KOPT-K1 (cell line): Measurements from ENCODE around the gene NEK4.

ENCODE experiments used
- H3K27ac ChIP-seq: fragments of 200-600 bp; sonication (generic); 2 replicates; pipeline ENCODE4 v1.5.1; 2016; ENCODE audit warnings: antibody characterized with exemption, mild to moderate bottlenecking, low read depth, low read length; ENCODE audit not compliant: poor library complexity, severe bottlenecking
- H3K36me3 ChIP-seq: fragments of 200-600 bp; sonication (generic); 2 replicates; pipeline ENCODE4 v1.5.1; 2017; ENCODE audit warnings: antibody characterized with exemption, mild to moderate bottlenecking, low read length, moderate library complexity; ENCODE audit not compliant: insufficient read depth
- H3K9me3 ChIP-seq: fragments of 200-600 bp; sonication (generic); 2 replicates; pipeline ENCODE4 v1.5.1; 2017; ENCODE audit warnings: antibody characterized with exemption, low read length, mild to moderate bottlenecking; ENCODE audit not compliant: insufficient read depth, poor library complexity, severe bottlenecking

The NEK4 gene

DNA sequence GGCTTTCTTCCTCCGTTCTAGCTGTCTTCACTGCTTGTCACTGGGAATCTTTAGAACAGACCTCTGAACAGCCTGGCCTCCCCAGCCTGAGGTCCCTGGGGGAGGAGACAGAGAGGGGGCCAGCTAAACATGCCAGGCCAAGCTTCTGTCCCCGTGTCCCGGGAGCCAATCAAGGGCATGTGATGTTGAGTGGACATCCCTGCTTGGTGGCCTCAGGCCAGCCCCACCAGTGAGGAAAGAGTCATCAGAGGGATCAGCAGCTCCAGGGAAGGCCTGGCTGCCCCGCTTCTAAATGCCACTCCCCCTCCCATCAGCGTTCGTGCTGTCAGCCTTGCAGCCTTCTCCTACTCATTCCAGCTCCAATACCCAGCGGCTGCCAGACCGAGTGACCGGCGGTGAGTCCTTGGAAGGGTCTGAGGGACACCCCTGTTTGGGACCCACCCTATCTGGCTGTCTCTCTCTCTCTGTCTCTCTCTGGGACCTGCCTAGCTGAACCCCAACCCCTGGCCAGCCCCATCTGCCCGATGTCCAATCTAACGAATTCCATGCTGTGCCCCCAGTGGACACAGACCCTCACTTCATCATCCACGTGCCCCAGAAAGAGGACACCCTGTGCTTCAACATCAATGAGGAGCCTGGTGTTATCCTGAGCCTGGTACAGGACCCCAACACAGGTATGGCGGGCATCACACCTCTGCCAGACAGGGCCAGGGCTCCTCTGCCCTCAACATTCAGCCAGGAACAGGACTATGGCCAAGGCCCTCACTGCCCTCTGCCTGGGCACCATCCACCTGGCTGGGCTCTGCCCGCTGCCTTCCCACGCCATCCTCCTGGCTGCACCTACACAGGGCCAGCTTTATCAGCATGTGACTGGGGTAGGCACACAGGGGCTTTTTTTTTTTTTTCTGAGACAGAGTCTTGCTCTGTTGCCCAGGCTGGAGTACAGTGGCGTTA, 17.2 kb upstream of the NEK4 start:
- no peak overlapping the region for H3K27ac ChIP-seq
- H3K9me3 ChIP-seq: no peaks in the 10 kb centered on the region
- no peaks in the 10 kb centered on the region for H3K36me3 ChIP-seq

DNA sequence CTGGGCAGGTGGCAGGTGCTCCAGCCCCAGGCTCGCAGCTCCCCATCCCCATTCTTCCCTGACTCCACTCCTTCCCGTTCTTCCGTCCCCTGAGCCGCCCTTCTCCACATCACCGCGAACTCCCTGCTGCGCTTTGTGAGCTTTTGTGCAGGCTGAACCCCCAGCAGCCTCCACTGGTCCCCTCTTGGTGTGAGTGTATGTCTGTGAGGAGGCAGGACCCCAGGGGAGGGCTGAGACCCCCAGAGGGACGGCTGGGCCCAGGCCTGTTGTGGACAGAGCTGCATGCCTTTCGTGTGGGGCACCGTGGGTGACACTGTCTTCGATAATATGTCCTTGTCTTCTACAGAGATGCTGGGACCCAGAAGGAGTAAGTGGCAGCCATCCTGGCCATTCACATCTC, 16.5 kb upstream of the NEK4 start:
- Histone ChIP-seq H3K27ac (no peak overlapping the region), H3K36me3 (no peaks in the 10 kb centered on the region), H3K9me3 (no peaks in the 10 kb centered on the region)

DNA sequence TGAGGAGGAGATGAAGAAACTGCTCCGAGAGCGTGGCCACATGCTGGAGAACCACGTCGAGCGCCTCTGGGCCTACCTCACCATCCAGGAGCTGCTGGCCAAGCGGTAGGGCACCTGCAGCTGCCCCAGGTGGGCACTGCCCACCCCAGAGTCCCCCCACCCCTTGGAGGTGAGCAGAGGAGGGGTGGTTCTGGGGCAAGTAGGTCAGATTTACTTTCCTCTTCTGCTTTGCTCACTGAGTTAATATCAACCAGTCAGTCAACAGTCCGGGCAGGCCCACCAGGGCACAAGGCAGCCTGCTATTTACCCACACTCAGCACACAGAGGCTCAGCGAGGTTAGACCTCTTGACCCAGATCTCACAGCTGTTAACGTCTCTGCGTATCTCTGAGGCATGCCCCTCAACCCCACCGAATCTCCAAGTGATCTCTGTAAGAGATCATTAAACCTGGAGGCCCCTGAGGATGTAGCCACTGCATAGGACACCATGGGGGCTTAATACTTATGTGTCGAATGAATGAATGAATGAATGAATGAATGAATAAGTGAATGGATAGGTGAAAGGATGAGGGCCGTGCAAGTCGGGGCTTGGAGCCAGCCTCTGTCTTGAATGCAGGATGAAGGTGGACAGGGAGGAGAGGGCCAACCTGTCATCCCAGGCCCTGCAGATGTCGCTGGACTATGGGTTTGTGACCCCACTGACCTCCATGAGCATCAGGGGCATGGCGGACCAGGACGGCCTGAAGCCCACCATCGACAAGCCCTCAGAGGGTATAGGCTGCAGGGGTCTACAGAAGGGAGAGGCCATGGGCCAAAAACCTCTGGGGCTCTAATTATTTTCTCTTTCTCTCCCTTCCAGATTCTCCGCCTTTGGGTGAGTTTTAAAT, 15.8 kb upstream of the NEK4 start:
- no peaks in the 10 kb centered on the region for H3K9me3 ChIP-seq
- H3K27ac ChIP-seq: no peak overlapping the region
- no peaks in the 10 kb centered on the region for H3K36me3 ChIP-seq

DNA sequence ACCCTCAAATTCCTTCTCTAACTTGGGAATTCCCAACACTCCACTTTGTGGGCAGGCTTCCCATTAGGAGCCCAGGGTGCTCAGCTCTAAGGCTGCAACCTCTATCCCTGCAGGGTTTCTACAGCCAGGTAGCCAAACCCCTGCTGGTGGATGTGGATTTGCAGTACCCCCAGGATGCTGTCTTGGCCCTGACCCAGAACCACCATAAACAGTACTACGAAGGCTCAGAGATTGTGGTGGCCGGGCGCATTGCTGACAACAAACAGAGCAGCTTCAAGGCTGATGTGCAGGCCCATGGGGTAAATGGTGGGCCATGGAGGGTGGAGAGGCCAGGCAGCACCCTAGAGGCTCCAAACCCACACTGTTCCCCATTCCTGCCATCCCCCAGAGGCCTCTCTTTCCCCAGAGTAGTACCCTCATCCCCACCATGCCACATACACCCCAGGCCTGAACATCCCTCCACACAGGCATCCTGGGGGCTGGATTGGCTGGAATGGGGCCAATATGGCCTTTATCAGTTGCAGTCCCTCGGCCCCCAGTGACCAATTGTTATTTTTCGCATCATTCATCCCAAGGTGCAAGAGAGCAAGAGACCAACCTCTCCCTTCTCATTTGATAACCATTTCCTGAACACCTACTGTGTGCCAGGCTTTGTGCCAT, 14.3 kb upstream of the NEK4 start:
- Histone ChIP-seq H3K36me3 (no peaks in the 10 kb centered on the region), H3K9me3 (no peaks in the 10 kb centered on the region), H3K27ac (no peak overlapping the region)

DNA sequence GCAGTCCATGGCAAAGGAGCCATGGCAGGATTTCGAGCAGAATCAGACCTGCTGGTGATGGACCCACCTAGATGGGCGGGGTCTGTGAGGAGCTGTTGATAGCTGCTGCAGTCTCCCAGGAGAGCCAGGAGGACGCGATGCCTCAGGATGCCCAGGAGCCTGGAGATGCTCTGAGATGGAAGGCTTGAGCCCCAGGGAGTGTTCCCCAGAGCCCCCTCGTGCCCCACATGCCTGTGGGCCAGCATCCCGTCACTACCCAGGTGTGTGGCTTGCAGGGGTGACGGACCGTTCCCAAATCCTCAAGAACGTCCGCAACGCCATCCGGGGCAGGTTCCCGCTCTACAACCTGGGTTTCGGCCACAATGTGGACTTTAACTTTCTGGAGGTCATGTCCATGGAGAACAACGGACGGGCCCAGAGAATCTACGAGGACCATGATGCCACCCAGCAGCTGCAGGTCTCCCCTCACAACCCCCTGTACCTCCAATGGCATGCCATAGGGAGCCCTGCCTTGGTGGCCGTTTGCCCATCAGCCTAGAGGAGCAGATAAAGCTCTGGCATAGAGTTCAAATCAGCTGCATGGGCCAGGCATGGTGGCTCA, 13.4 kb upstream of the NEK4 start:
- Histone ChIP-seq H3K36me3 (no peaks in the 10 kb centered on the region), H3K9me3 (no peaks in the 10 kb centered on the region), H3K27ac (no peak overlapping the region)

DNA sequence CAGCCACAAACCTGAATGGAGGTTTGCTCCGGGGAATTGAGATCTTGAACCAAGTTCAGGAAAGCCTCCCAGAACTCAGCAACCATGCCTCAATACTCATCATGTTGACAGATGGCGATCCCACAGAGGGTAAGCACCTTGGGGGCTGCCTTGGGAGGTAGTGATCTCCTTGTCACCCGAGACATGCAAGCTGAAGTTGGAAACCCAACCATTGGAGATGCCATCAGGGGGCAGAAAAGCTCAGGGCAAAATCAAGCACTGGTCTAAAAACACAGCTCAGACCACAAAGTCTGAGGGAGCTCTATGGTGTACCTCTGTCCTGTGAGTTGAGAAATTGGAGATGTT, 12.4 kb upstream of the NEK4 start:
- no peaks in the 10 kb centered on the region for H3K36me3 ChIP-seq
- no peak overlapping the region for H3K27ac ChIP-seq
- H3K9me3 ChIP-seq: no peaks in the 10 kb centered on the region

DNA sequence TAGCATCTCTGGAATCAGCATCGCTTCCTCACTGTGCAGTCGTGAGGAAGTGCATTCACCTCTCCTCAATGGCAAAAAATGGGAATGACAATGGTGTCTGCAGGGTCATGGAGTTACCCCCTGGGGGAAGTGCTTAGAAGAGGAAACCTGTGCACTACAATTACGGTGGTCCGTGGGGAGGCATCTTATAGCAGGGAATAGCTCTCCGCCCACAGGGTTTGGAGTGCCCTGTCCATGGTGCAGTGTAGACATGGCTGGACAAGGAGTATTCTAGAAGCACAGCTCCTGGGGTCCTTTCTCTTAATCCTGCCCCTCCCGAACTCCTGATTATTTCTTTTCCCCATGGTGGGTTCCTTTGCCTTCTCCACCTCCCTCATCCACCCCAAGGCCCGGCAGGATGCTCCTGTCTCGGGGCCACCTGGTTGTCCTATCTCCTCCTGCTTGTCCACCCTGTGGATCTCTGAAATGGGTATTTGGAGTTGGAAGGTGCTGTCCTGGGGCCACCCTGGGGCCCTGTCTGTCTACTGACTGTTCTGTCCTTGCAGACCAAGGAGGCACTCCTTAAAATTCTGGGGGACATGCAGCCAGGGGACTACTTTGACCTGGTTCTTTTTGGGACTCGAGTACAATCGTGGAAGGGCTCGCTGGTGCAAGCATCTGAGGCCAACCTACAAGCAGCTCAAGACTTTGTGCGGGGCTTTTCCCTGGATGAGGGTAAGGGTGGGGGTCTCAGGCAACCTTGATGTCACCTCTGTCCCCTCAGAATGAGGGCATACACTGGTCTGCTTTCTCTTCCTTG, 11.9 kb upstream of the NEK4 start:
- Histone ChIP-seq H3K36me3 (no peaks in the 10 kb centered on the region), H3K9me3 (no peaks in the 10 kb centered on the region), H3K27ac (no peak overlapping the region)

DNA sequence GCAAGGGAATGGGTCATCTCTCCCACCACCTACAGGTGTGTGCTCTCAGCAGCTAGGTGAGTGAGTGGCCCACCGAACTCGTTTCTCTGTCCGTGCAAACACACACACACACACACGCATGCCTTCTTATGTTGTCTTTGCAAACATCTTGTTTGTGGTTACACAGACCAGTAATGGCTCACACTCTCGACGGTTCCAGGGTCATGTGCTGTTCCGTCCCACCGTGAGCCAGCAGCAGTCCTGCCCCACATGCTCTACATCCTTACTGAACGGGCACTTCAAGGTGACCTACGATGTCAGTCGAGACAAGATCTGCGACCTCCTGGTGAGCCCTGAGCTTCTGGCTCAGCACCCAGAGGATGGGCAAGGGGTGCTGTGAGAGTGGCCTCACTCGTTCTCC, 11.0 kb upstream of the NEK4 start:
- Histone ChIP-seq H3K36me3 (no peaks in the 10 kb centered on the region), H3K27ac (no peak overlapping the region), H3K9me3 (no peaks in the 10 kb centered on the region)

DNA sequence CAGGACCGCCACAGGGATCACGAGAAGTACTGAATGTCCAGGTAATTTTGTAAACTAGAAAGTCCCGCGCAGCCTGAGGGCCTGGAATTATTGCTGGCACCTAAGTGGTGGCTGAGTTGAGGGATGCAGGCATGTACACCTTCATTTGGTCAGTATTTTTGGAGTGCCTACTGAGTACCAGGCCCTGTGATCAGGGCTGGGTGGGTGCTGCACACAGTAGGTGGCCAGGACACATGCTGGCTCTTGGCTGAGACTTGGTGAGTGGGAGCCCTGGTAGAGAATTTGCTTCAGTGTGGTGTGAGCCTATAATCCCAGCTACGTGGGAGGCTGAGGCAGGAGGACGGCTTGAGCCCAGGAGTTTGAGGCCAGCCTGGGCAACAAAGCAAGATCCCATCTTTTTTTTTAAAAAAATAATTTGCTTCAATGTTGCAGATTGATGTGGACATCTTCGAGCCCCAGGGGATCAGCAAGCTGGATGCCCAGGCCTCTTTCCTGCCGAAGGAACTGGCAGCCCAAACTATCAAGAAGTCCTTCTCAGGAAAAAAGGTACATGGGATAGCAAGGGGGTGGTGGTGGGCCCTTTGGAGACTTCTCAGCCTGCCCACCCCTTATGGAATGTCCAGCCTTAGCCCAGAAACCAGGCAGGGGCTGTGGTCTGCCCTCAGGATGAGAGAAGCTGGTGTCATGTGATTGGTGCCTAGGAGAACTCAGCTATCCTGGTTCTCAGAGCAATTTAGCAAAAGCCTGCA, 9.3 kb upstream of the NEK4 start:
- H3K27ac ChIP-seq: no peak overlapping the region
- H3K36me3 ChIP-seq: no peaks in the 10 kb centered on the region
- H3K9me3 ChIP-seq: no peaks in the 10 kb centered on the region

DNA sequence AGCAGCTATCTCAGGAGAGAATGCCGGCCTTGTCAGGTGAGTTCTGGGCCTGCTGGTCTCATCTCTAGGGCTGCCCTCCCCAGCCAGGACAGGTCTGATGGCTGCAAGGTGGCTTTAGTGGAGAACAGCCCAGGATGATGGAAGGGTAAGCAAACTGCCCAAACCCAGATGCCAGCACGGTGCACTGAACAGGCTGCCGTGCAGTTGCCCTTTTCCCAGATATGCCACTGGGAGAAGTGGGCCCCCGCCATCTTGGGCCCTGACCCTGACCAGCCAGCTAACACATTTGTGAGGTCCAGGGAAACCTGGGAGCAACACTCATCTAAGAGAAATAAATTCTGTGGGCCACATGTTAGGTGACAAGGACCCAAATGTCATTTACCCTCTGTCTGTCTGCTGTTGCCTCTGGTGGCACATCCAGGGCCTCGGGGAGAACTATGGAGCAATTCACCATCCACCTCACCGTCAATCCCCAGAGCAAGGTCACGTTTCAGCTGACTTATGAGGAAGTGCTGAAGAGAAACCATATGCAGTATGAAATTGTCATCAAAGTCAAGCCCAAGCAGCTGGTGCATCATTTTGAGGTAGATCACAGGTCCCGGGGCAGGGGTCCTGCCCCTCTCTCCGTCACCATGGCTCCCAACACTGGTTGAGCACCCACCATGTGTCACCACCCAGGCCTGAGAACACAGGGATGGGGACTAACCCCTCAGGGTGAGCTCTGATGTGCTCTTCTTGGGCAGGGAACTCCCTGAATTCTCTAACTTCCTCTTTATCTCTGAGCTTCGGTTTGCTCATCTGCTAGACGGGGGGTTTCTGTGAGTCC, 8.5 kb upstream of the NEK4 start:
- H3K9me3 ChIP-seq: no peaks in the 10 kb centered on the region
- H3K27ac ChIP-seq: no peak overlapping the region
- no peaks in the 10 kb centered on the region for H3K36me3 ChIP-seq

DNA sequence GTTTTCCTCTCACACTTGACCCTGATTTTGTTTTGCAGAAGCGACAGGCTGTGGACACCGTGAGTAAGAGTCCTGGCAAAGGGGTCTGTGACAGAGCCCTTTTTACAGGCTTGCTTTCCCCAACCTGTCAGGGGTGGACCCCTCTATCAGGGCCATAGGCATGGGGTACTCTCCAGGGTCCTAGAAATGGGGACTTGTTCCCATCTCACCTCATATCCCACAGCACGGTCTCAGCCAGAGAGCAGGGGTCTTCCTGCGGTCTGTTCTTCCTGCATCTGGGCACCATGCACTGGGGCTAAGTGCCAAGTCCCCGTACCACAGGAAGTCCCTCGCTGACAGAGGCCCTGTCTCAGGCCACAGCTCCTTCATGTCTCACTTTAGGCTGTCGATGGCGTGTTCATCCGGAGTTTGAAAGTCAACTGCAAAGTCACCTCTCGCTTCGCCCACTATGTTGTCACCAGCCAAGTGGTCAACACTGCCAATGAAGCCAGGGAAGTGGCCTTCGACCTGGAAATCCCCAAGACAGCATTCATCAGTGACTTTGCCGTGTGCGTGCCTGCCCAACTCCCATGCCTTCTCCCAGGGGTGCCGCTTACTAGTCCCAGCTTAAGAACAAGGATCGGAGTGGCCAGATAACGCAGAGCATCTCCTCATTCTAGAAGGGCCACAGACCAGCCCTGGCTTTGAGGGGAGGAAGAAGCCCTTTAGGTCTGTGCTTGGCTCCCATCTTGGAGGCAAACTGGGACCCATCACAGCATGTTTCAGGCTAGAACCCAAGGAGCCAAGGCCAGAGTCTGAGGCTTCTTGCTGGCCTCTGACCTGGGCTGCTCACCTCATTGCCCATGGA, 7.4 kb upstream of the NEK4 start:
- H3K9me3 ChIP-seq: no peaks in the 10 kb centered on the region
- no peak overlapping the region for H3K27ac ChIP-seq
- no peaks in the 10 kb centered on the region for H3K36me3 ChIP-seq

DNA sequence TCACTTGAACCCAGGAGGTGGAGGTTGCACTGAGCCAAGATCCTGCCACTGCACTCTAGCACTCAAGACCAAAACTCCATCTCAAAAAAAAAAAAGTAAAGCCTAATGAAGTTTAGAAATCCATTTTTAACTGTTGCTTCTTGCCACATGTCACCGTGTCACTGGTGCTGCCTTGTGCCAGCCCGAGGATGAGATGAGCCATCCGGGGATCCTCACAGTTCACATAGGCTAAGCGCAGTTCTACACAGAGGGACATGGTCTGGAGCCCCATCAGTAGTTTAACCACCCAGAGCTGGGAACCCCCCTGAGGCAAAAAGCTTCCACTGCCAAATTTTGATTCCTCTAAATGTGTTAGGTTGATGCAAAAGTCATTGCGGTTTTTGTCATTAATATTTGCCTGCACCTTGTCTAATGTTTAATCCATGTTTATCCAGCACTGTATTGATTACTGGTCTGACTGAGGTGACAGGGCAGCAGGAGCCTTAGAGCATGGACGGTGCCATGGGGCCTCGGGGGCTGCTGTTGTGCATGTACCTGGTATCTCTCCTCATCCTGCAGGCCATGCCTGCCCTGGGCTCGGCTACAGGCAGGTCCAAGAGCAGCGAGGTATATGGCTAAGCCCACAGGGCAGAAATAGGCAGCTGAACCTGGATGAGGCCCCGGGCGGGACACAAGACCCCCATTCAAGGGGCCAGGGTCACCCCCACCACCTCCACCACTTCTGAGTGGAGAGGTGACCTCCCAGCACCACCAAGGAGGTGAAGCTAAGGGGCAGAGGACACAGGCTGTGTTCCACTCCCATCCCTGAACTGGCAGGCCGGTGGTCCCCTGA, 6.6 kb upstream of the NEK4 start, which contains the start of gene ITIH1:
TSS of gene ITIH1 (plus strand) at position 473 of the 832 bp plus-strand sequence. CDS start at position 490, 17 bp downstream.
- Histone ChIP-seq H3K27ac (no peak within 1 kb of the TSS), H3K36me3 (no peaks in the 10 kb centered on the region), H3K9me3 (no peaks in the 10 kb centered on the region)
